Mucosa of stomach (tissue), 1 donor: ENCODE measurements around the gene ABCG8.

Source experiments
- H3K27me3 ChIP-seq: one replicate; pipeline ENCODE4 v1.7.0; 2013; ENCODE audit warnings: mild to moderate bottlenecking, low read length; ENCODE audit not compliant: control insufficient read depth, insufficient read depth
- H3K36me3 ChIP-seq: one replicate; pipeline ENCODE4 v1.7.0; 2013; ENCODE audit warnings: low read length; ENCODE audit not compliant: control insufficient read depth, insufficient read depth
- H3K4me1 ChIP-seq: one replicate; pipeline ENCODE4 v1.7.0; 2013; ENCODE audit warnings: mild to moderate bottlenecking, low read length; ENCODE audit not compliant: control insufficient read depth, insufficient read depth
- H3K4me3 ChIP-seq: one replicate; pipeline ENCODE4 v1.7.0; 2013; ENCODE audit warnings: low read length
- H3K9ac ChIP-seq: one replicate; pipeline ENCODE4 v1.7.0; 2013; ENCODE audit warnings: mild to moderate bottlenecking, low read length, moderate library complexity
- H3K9me3 ChIP-seq: one replicate; pipeline ENCODE4 v1.7.0; 2013; ENCODE audit warnings: mild to moderate bottlenecking, low read length, moderate library complexity; ENCODE audit not compliant: control insufficient read depth
- donor health status: Pancreatic carcinoma.

Gene ABCG8

DNA sequence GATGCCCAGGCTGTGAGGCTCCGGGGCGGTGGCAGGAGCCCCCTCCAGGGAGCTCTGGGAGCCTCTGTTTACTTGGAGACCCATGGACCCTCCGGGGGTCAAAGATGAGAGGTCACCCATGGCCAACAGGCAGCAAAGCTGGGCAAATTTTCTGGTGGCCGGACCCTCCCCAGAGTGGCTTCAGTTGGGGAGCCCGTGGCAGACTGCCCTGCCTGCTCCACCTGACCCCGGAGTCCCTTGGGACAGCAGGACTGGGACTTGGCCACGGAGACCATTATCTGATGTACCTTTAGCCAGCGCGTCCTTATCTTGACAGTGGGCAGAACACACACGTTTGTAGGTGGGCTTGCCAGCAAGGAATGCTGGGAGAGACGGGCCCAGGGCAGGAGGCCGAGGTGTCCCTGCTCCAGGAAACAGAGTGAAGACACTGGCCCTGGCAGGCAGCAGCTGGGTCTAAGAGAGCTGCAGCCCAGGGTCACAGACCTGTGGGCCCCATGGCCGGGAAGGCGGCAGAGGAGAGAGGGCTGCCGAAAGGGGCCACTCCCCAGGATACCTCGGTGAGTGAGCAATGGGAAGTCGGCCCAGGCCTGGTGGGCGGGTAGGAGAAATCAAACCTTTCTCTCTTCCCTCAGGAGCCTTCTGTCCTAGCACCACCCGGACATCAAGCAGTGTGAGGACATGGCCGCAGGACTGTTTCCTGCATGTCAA, at the start of gene ABCG8, which contains the start of gene ABCG5:
TSS of gene ABCG8 (plus strand) at position 412 of the 708 bp plus-strand sequence. CDS start at position 495, 83 bp downstream.
TSS of gene ABCG5 (minus strand) at position 280 of the 708 bp plus-strand sequence. CDS start at position 120, 160 bp downstream.
- no peaks in the 10 kb centered on the region for H3K9me3 ChIP-seq
- no peaks in the 10 kb centered on the region for H3K27me3 ChIP-seq
- H3K9ac ChIP-seq, result no peak within 1 kb of the TSS
- H3K4me3 ChIP-seq, result no peak within 1 kb of the TSS
- H3K4me1 ChIP-seq, result no peaks in the 10 kb centered on the region
- H3K36me3 ChIP-seq, result no peaks in the 10 kb centered on the region

DNA sequence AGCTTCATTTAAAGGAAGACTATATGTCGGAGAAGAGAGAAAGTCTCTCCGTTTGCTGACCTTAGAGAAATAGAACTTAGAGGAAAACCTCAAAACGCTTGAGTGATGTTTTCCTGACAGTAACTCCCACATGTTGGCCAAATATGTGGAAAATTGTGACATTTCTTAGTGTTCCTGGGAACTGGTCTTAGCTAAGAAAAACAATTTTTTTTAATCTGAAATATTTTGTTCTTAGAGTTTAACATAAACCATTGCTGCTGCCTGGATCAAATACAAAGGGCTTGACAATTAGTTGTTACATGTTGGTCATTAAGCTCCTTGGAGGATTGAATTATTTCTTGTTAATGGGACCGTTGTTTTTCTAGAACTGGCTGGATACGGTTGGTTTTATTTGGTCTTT, 48.6 kb upstream of the ABCG8 start:
- Histone ChIP-seq H3K27me3 (no peaks in the 10 kb centered on the region), H3K9ac (no peak overlapping the region), H3K9me3 (no peaks in the 10 kb centered on the region), H3K4me1 (no peaks in the 10 kb centered on the region), H3K4me3 (no peak overlapping the region), H3K36me3 (no peaks in the 10 kb centered on the region)

DNA sequence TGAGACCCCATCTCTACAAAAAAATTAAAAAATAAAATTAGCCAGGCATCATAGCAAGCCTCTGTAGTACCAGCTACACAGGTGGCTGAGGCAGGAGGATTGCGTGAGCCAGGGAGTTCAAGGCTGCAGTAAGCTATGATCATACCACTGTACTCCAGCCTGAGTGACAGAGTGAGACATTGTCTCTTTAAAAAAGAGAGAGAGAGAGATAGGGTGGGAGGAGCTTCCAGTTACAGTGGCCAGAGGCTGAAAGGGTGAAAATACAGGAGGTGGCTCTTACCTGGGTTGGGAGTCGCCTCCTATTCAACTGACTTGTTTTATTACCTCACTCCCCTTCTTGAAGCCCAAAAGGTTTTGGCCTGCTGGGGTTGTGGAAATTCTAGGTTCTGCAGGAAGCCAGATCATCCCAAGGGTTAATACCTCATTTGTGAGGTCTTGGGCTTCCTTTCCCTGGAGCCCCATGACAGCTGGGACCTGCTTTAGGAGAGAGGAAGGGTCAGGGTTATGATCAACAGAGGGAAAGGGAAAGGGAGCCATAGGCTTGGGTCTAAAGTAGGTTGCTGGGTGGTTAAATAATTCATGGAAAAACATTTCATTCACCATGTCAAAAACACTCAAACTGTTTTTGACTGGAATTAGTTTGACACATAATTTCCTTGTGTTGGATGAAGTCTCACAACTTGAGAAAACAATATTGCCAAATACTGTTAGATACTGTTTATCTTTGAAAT, 47.6 kb upstream of the ABCG8 start:
- Histone ChIP-seq H3K9ac (no peak overlapping the region), H3K4me1 (no peaks in the 10 kb centered on the region), H3K36me3 (no peaks in the 10 kb centered on the region), H3K9me3 (no peaks in the 10 kb centered on the region), H3K27me3 (no peaks in the 10 kb centered on the region), H3K4me3 (no peak overlapping the region)

DNA sequence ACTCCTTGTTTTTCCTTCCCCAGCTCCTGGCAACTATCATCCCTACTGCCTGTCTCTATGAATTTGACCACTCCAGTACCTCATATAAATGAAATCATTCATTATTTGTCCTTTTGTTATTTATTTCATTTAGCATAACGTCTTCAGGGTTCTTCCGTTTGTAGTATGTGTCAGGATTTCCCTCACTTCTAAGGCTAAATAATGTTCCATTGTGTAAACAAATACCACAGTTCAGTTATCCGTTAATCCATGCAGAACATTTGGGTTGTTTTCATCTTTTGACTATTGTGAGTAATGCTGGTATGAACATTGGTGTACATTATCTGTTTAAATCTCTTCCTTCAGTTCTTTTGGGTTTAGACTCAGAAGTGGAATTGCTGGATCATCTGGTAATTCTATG, 46.1 kb upstream of the ABCG8 start:
- Histone ChIP-seq H3K9ac (no peak overlapping the region), H3K4me3 (no peak overlapping the region), H3K9me3 (no peaks in the 10 kb centered on the region), H3K4me1 (no peaks in the 10 kb centered on the region), H3K36me3 (no peaks in the 10 kb centered on the region), H3K27me3 (no peaks in the 10 kb centered on the region)

DNA sequence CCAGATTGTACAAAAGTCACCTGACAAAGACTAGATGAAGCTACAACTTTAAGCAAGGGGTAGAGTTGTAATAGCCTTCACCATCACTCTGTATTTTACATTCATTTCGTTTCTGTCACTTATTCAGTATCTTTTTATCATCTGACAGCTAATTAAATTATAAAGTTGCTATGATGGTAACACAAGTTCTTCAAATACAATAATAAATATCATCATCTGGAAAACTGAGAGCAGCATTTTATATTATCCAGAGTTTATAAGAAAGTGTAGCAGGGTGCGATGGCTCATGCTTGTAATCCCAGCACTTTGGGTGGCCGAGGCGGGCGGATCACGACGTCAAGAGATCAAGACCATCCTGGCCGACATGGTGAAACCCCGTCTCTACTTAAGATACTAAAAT, 43.8 kb upstream of the ABCG8 start:
- no peak overlapping the region for H3K9ac ChIP-seq
- no peaks in the 10 kb centered on the region for H3K27me3 ChIP-seq
- no peaks in the 10 kb centered on the region for H3K4me1 ChIP-seq
- no peaks in the 10 kb centered on the region for H3K36me3 ChIP-seq
- H3K4me3 ChIP-seq, result no peak overlapping the region
- H3K9me3 ChIP-seq, result no peaks in the 10 kb centered on the region

DNA sequence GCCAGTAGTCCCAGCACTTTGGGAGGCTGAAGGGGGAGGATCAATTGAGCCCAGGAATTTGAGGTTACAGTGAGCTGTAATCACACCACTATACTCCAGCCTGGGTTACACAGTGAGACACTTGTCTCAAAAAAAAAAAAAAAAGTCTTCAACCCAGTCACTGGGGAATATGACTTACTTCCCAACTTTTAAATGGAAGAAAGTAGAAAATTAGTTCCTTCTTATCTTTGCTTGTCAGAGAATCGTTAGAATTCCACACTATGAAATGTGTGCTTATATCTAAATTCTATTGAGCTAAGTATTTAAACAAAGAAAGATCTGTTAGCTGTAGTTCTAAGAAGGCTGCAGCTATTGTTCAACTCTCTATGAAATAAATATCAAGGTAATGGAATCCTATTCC, 42.6 kb upstream of the ABCG8 start:
- Histone ChIP-seq H3K4me3 (no peak overlapping the region), H3K4me1 (no peaks in the 10 kb centered on the region), H3K36me3 (no peaks in the 10 kb centered on the region), H3K9ac (no peak overlapping the region), H3K9me3 (no peaks in the 10 kb centered on the region), H3K27me3 (no peaks in the 10 kb centered on the region)

DNA sequence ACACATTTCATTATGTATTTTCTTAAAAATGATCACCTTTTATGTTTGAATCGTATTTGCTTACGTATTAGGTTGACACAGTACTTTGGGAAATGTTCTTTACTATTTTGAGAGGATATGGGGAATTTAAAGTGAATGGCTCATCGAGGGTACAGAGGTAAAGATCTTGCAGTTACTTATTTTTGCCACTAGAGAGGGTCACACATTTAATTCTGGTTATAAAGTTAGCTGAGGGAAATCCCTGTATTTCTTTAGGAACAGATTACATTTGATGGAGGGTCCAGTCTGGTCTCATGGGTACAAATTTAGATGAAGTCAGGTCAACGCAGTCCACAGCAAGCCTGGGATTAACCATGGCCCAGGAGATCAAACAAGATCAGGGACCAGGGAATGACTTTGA, 40.5 kb upstream of the ABCG8 start:
- no peaks in the 10 kb centered on the region for H3K27me3 ChIP-seq

DNA sequence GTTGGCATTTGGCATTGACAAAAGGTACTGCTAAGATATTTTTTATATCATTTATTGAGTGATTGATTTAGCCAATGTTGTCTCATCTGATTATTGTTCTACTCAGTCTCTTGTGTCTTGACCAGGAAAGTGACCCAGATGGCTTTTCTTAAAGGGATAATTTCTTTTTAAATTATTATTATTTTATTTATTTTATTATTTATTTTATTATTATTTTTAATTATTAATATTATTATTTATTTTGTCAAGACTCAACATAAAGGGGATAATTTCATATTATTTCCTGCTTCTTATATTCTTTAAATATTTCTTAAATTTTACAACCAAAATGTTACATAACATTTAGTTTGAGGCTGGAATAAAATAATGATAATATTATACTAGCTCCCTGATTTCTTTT, 37.9 kb upstream of the ABCG8 start:
- H3K4me1 ChIP-seq, result peaks cover under 1% of the 10 kb centered on the region
- H3K9ac ChIP-seq, result no peak overlapping the region
- H3K9me3 ChIP-seq, result no peaks in the 10 kb centered on the region
- no peaks in the 10 kb centered on the region for H3K27me3 ChIP-seq
- no peaks in the 10 kb centered on the region for H3K36me3 ChIP-seq
- H3K4me3 ChIP-seq, result no peak overlapping the region

More for the DNA sequence above, 40.5 kb upstream of the ABCG8 start:
- H3K9me3 ChIP-seq, result no peaks in the 10 kb centered on the region
- no peak overlapping the region for H3K4me3 ChIP-seq
- H3K9ac ChIP-seq, result no peak overlapping the region
- no peaks in the 10 kb centered on the region for H3K4me1 ChIP-seq
- no peaks in the 10 kb centered on the region for H3K36me3 ChIP-seq

DNA sequence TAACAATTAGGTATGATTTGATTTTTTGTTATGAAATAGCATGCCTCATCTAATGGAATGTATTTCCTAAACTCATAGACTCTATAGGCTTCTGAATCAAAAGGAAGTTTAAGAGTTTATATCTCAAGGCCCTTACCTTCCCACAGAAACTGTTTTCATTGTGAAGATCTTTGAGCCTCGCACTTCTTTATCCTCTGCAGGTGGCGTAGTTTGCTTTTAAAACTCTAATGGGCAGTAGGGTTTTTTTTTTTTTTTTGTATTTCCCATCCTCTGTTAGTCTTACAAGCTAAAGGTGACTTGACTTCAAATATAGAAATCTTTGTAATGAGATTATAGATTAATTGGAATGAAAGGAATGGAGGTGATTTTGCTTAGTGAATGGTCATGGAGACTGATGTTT, 36.6 kb upstream of the ABCG8 start:
- no peak overlapping the region for H3K9ac ChIP-seq
- H3K36me3 ChIP-seq, result no peaks in the 10 kb centered on the region
- H3K27me3 ChIP-seq, result no peaks in the 10 kb centered on the region
- H3K4me1 ChIP-seq, result peaks cover 4% of the 10 kb centered on the region
- no peaks in the 10 kb centered on the region for H3K9me3 ChIP-seq
- no peak overlapping the region for H3K4me3 ChIP-seq

DNA sequence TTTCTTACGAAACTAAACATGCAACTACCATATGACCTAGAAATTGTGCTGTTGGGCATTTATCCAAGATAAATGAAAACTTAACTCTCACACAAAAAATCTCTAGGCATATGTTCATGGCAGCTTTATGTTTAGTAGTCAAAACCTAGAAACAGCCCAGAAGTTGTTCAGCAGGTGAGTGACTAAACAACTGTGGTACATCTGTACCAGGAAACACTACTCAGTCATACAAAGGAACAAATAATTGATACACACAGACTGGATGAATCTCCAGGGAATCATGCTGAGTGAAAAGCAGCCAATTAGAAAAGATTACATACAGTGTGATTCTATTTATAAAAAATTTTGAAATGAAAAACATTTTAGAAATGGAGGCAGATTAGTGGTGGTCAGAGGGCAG, 35.7 kb upstream of the ABCG8 start:
- Histone ChIP-seq H3K9me3 (no peaks in the 10 kb centered on the region), H3K36me3 (no peaks in the 10 kb centered on the region), H3K4me3 (no peak overlapping the region), H3K9ac (no peak overlapping the region), H3K27me3 (no peaks in the 10 kb centered on the region), H3K4me1 (peaks cover 10% of the 10 kb centered on the region)

DNA sequence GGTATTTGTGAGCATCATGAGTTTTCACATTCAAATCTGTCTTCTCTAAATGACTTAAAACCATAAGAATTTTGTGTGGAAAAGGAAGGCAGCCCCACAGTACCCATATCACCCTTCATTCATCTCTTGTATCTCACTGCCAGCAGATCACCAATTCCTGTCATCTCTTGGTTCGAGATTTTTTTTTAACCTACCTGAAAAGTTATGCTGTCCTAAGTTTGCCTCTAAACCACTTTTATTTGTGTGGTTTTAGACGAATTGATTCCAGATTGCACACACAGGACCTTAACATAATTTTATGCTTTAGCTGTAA, 32.1 kb upstream of the ABCG8 start:
- peaks cover 14% of the 10 kb centered on the region for H3K4me1 ChIP-seq
- H3K9ac ChIP-seq, result no peak overlapping the region
- no peaks in the 10 kb centered on the region for H3K27me3 ChIP-seq
- H3K4me3 ChIP-seq, result no peak overlapping the region
- no peaks in the 10 kb centered on the region for H3K9me3 ChIP-seq
- no peaks in the 10 kb centered on the region for H3K36me3 ChIP-seq

DNA sequence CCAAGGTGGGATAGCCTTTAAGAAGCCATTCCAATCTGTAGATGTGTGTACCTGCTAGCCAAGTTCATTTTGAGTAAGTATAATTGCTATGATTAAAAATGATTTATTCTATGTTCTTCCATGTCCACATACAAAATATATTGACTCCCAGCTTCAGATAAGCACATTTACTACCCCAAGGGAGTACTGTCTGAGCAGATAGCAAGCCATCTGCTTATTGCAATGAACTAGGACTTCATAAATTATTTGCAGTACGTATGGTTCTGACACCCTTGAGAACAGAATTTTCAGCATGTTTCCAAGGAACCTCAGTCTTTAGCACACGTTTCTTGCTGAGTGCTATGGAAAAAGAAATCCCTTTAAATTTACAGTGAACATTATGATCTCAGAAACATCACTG, 28.3 kb upstream of the ABCG8 start:
- Histone ChIP-seq H3K9ac (no peak overlapping the region), H3K4me1 (peaks cover 14% of the 10 kb centered on the region), H3K4me3 (no peak overlapping the region), H3K27me3 (no peaks in the 10 kb centered on the region), H3K9me3 (no peaks in the 10 kb centered on the region), H3K36me3 (no peaks in the 10 kb centered on the region)
